HepG2 (cell line): ENCODE results near the gene HOXA5. TPM values are rescaled to one million over a fixed set of nuclear protein-coding genes. Genes with fewer than 3 reads are reported as not detected.

Experiments
- BCL6 ChIP-seq: IDR thresholded peaks from 2 replicates; pipeline ENCODE4 v1.6.1; 2016; ENCODE audit warnings: missing genetic modification reagents, missing compliant biosample characterization
- CREM ChIP-seq, 2 experiments: sonication (generic) in 1 of 2; formaldehyde crosslinking in 1 of 2; IDR thresholded peaks; 2 replicates each; pipeline versions ENCODE4 v1.4.0 to v1.6.1; 2016 to 2020; ENCODE audit warnings: antibody characterized with exemption in 1 of 2, mild to moderate bottlenecking in 1 of 2, missing genetic modification reagents in 1 of 2
- FOXA1 ChIP-seq, 2 experiments: fragments of 450-650 bp in 1 of 2; sonication (generic) in 1 of 2; formaldehyde crosslinking in 1 of 2; IDR thresholded peaks; 2 replicates each; pipeline versions ENCODE4 v1.4.0 to v1.6.1; 2016 to 2020; ENCODE audit warnings: missing genetic modification reagents in 1 of 2
- GATAD2A ChIP-seq: IDR thresholded peaks from 2 replicates; pipeline ENCODE4 v1.6.1; 2016
- GFI1 ChIP-seq: sonication (generic); formaldehyde crosslinking; IDR thresholded peaks from 2 replicates; pipeline ENCODE4 v1.5.0; 2020; ENCODE audit warnings: missing genetic modification reagents, mild to moderate bottlenecking, borderline replicate concordance
- HBP1 ChIP-seq: IDR thresholded peaks from 2 replicates; pipeline ENCODE4 v1.6.1; 2016; ENCODE audit warnings: low read depth, control low read depth
- HNRNPH1 ChIP-seq: fragments of 200-400 bp; formaldehyde crosslinking; optimal IDR thresholded peaks from 2 replicates; pipeline ENCODE3; 2017; ENCODE audit warnings: mild to moderate bottlenecking, low read depth, low read length
- HOXA3 ChIP-seq: sonication (generic); formaldehyde crosslinking; IDR thresholded peaks from 2 replicates; pipeline ENCODE4 v1.5.0; 2020; ENCODE audit warnings: missing genetic modification reagents
- RCOR2 ChIP-seq: IDR thresholded peaks from 2 replicates; pipeline ENCODE4 v1.6.1; 2016; ENCODE audit warnings: missing biosample characterization, missing genetic modification reagents
- SALL1 ChIP-seq: sonication (generic); formaldehyde crosslinking; IDR thresholded peaks from 2 replicates; pipeline ENCODE4 v1.8.0; 2022; ENCODE audit warnings: mild to moderate bottlenecking, missing genetic modification reagents
- SMAD3 ChIP-seq: sonication (generic); formaldehyde crosslinking; IDR thresholded peaks from 2 replicates; pipeline ENCODE4 v1.4.0; 2020; ENCODE audit warnings: missing genetic modification reagents
- SP4 ChIP-seq: sonication (generic); formaldehyde crosslinking; IDR thresholded peaks from 2 replicates; pipeline ENCODE4 v1.8.1; 2023; ENCODE audit warnings: mild to moderate bottlenecking, missing genetic modification reagents
- XRCC5 ChIP-seq: fragments of 200-400 bp; formaldehyde crosslinking; optimal IDR thresholded peaks from 2 replicates; pipeline ENCODE3; 2017; ENCODE audit warnings: mild to moderate bottlenecking, low read length
- ZBTB25 ChIP-seq: IDR thresholded peaks from 2 replicates; pipeline ENCODE4 v1.6.1; 2018; ENCODE audit warnings: missing genetic modification reagents
- ZBTB34 ChIP-seq: sonication (generic); formaldehyde crosslinking; IDR thresholded peaks from 2 replicates; pipeline ENCODE4 v1.8.0; 2022; ENCODE audit warnings: mild to moderate bottlenecking, missing genetic modification reagents
- ZNF276 ChIP-seq: sonication (generic); formaldehyde crosslinking; IDR thresholded peaks from 2 replicates; pipeline ENCODE4 v1.4.0; 2020; ENCODE audit warnings: mild to moderate bottlenecking, low read depth, missing genetic modification reagents
- ZNF496 ChIP-seq: sonication (generic); formaldehyde crosslinking; IDR thresholded peaks from 2 replicates; pipeline ENCODE4 v1.8.1; 2023; ENCODE audit warnings: mild to moderate bottlenecking, moderate library complexity, missing genetic modification reagents; ENCODE audit not compliant: insufficient replicate concordance
- ZNF574 ChIP-seq: sonication (generic); formaldehyde crosslinking; IDR thresholded peaks from 2 replicates; pipeline ENCODE4 v1.4.0; 2020; ENCODE audit warnings: missing genetic modification reagents
- ZNF737 ChIP-seq: sonication (generic); formaldehyde crosslinking; IDR thresholded peaks from 2 replicates; pipeline ENCODE4 v1.5.0; 2020; ENCODE audit warnings: missing genetic modification reagents, mild to moderate bottlenecking, borderline replicate concordance
- ZNF780A ChIP-seq: sonication (generic); formaldehyde crosslinking; IDR thresholded peaks from 2 replicates; pipeline ENCODE4 v1.8.0; 2022; ENCODE audit warnings: mild to moderate bottlenecking, missing genetic modification reagents, moderate library complexity
- ZNF790 ChIP-seq: sonication (generic); formaldehyde crosslinking; IDR thresholded peaks from 2 replicates; pipeline ENCODE4 v1.8.0; 2022; ENCODE audit warnings: missing genetic modification reagents, mild to moderate bottlenecking, borderline replicate concordance
- ZNF891 ChIP-seq: sonication (generic); formaldehyde crosslinking; IDR thresholded peaks from 2 replicates; pipeline ENCODE4 v1.5.0; 2020; ENCODE audit warnings: mild to moderate bottlenecking, missing genetic modification reagents
- polyA plus RNA-seq, 8 experiments: library from polyadenylated mRNA; depleted of rRNA in 3 of 8; stranded (reverse) in 7 of 8; unstranded in 1 of 8; fragments of >200 nt; fragmentation: Illumina TruSeq in 4 of 8; extraction: Trizol in 4 of 8; gene quantifications; 2 replicates each; pipeline versions ENCODE4 v1.2.1 to v1.2.3, GENCODE V29; 2011 to 2016; ENCODE audit warnings: low read depth in 4 of 8, missing spikeins in 1 of 8, mixed read lengths in 1 of 8; ENCODE audit not compliant: insufficient read depth in 1 of 8
- total RNA-seq, 5 experiments: library from RNA; depleted of rRNA; stranded (reverse); fragments of >200 nt; fragmentation: Illumina TruSeq; extraction: Trizol; gene quantifications; 2 replicates each; pipeline ENCODE4 v1.2.3, GENCODE V29; 2016; ENCODE audit warnings: low read depth in 1 of 5

Gene HOXA5
- total and polyA plus RNA-seq, 2 of the 13 experiments (the other 11 are each of a cell fraction or from before 2014, with no cell fraction given) = 3.2 to 3.6 TPM

GRCh38 chr7:27123007-27123476, 20.4 kb downstream of the HOXA5 start (continued):
- TF ChIP-seq ZNF891 (CRISPR knock-in tag) (no peak), GFI1 (CRISPR knock-in tag) (peak; percentile 28; the same call in 1 of the 2 replicates), ZBTB34 (CRISPR knock-in tag) (no peak), ZNF574 (CRISPR knock-in tag) (0 out of 2 replicates have a peak, but pooled peaks have one; percentile 7), BCL6 (peak; percentile 53; the same call in 1 of the 2 replicates), GATAD2A (CRISPR knock-in tag) (peak; percentile 31; the same call in 1 of the 2 replicates), ZNF780A (no peak), HBP1 (CRISPR knock-in tag) (no peak), ZNF496 (no peak), FOXA1 (IDR thresholded peaks at IDR 0.05) (no peak), FOXA1 (CRISPR knock-in tag; IDR thresholded peaks at IDR 0.05) (no peak), RCOR2 (CRISPR knock-in tag) (no peak), ZNF737 (CRISPR knock-in tag) (no peak), SP4 (CRISPR knock-in tag) (no peak), ZBTB25 (CRISPR knock-in tag) (no peak), SMAD3 (CRISPR knock-in tag) (0 out of 2 replicates have a peak, but pooled peaks have one; percentile 28), SALL1 (CRISPR knock-in tag) (peak; percentile 42; the same call in 1 of the 2 replicates), HOXA3 (0 out of 2 replicates have a peak, but pooled peaks have one; percentile 23), ZNF790 (CRISPR knock-in tag) (no peak), CREM (IDR thresholded peaks at IDR 0.05) (no peak), CREM (CRISPR knock-in tag; IDR thresholded peaks at IDR 0.05) (no peak), HNRNPH1 (no peak), XRCC5 (peak; percentile 44), ZNF276 (CRISPR knock-in tag) (no peak)
